GM12878 (cell line): ENCODE data around the gene NCKAP5L. TPM values are rescaled to one million over a fixed set of nuclear protein-coding genes. Genes with fewer than 3 reads are reported as not detected.

Experiments used
- ATAC-seq: fragments of 200-7000 bp; cut with Tn5 transposase; 3 replicates; pipeline ENCODE4 v1.9.1; 2020; ENCODE audit warnings: mild to moderate bottlenecking, moderate library complexity
- BruUV-seq: library from RNA; stranded (reverse); fragments of 400-500 nt; replicated peaks from 2 replicates; lab custom pipeline; 2021; lab: Mats Ljungman, UMichigan
- CTCF ChIA-PET: fragments of 300-600 bp; sonication (Branson Sonifier 250); formaldehyde crosslinking; extraction: SDS; loops from one replicate; lab custom pipeline; 2021; ENCODE audit warnings: inconsistent platforms; lab: Yijun Ruan, JAX
- POLR2A ChIA-PET: fragments of 350-600 bp; formaldehyde crosslinking; extraction: SDS; loops from one replicate; lab custom pipeline; 2021; ENCODE audit warnings: inconsistent platforms; lab: Charles Lee
- RAD21 ChIA-PET: fragments of 300-600 bp; sonication (Branson Sonifier 250); formaldehyde crosslinking; loops from one replicate; lab custom pipeline; 2023; ENCODE audit warnings: antibody characterized with exemption; ENCODE audit not compliant: unreplicated experiment; lab: Charles Lee
- SMC1A ChIA-PET: fragments of 300-600 bp; sonication (Branson Sonifier 250); formaldehyde crosslinking; loops from one replicate; lab custom pipeline; 2023; ENCODE audit not compliant: unreplicated experiment, uncharacterized antibody; lab: Charles Lee
- DNase-seq: peaks from one replicate; pipeline ENCODE4 v3.0.0-alpha.2; 2011; ENCODE audit warnings: low read depth, low spot score
- FAIRE-seq: peaks from 3 replicates; lab custom pipeline; 2011; peaks lifted over from hg19 to GRCh38; lab: Jason Lieb, UNC
- H2AFZ ChIP-seq: 2 replicates; pipeline ENCODE4 v1.6.0; 2011; ENCODE audit warnings: low read depth, low read length, control low read depth; ENCODE audit not compliant: control insufficient read depth
- H3K27ac ChIP-seq: 2 replicates; pipeline ENCODE4 v1.5.1; 2011; ENCODE audit warnings: control low read depth; ENCODE audit not compliant: control insufficient read depth, insufficient read depth
- H3K27me3 ChIP-seq, 2 experiments: replicated peaks in 1 of 2; 2 replicates each; pipeline versions ENCODE4 v1.6.0 to v1.6.1; 2011; ENCODE audit warnings: low read length in 1 of 2; ENCODE audit not compliant: control insufficient read depth in 2 of 2, insufficient read depth in 2 of 2
- H3K36me3 ChIP-seq, 2 experiments: 2 replicates each; pipeline ENCODE4 v1.5.1; 2011; ENCODE audit warnings: low read length in 1 of 2; ENCODE audit not compliant: control insufficient read depth in 2 of 2, insufficient read depth in 2 of 2
- H3K4me1 ChIP-seq: 2 replicates; pipeline ENCODE4 v1.6.1; 2011; ENCODE audit warnings: mild to moderate bottlenecking, low read length, moderate library complexity, mixed read lengths; ENCODE audit not compliant: control insufficient read depth, insufficient read depth
- H3K4me2 ChIP-seq: 2 replicates; pipeline ENCODE4 v1.6.0; 2011; ENCODE audit warnings: control low read depth; ENCODE audit not compliant: control insufficient read depth, insufficient read depth
- H3K4me3 ChIP-seq: fragments of 200-600 bp; sonication (generic); 2 replicates; pipeline ENCODE4 v1.5.1; 2016
- H3K79me2 ChIP-seq: 2 replicates; pipeline ENCODE4 v1.6.0; 2011; ENCODE audit warnings: low read length; ENCODE audit not compliant: control insufficient read depth, insufficient read depth
- H3K9ac ChIP-seq: 2 replicates; pipeline ENCODE4 v1.8.0; 2011; ENCODE audit warnings: low read length, control low read depth, mixed read lengths; ENCODE audit not compliant: control insufficient read depth, insufficient read depth
- H3K9me3 ChIP-seq: replicated peaks from 3 replicates; pipeline ENCODE4 v1.5.1; 2011; ENCODE audit warnings: mild to moderate bottlenecking, low read length; ENCODE audit not compliant: control insufficient read depth, insufficient read depth
- H4K20me1 ChIP-seq: 2 replicates; pipeline ENCODE4 v1.6.0; 2011; ENCODE audit not compliant: control insufficient read depth, insufficient read depth
- BACH1 ChIP-seq: fragments of 450-650 bp; IDR thresholded peaks from 2 replicates; pipeline ENCODE4 v1.6.1; 2017; ENCODE audit warnings: mild to moderate bottlenecking, borderline replicate concordance
- CBX3 ChIP-seq: fragments of 200-600 bp; sonication (generic); IDR thresholded peaks from 2 replicates; pipeline ENCODE4 v1.6.1; 2016; ENCODE audit warnings: low read depth, borderline replicate concordance
- EED ChIP-seq: sonication (generic); IDR thresholded peaks from 2 replicates; pipeline ENCODE4 v1.6.1; 2016; ENCODE audit warnings: antibody characterized with exemption, low read depth
- GATAD2B ChIP-seq: fragments of 450-650 bp; conservative IDR thresholded peaks from 2 replicates; pipeline ENCODE4 v1.6.1; 2017; ENCODE audit warnings: low read depth, mild to moderate bottlenecking, moderate library complexity
- JUND ChIP-seq: IDR thresholded peaks from 2 replicates; pipeline ENCODE4 v1.6.1; 2012; ENCODE audit warnings: low read depth, mild to moderate bottlenecking, low read length, improper control_type of control experiment, moderate library complexity
- KLF5 ChIP-seq: fragments of 450-650 bp; IDR thresholded peaks from 2 replicates; pipeline ENCODE4 v1.6.1; 2014; ENCODE audit warnings: mild to moderate bottlenecking; ENCODE audit not compliant: partially characterized antibody
- NFXL1 ChIP-seq: fragments of 450-650 bp; IDR thresholded peaks from 2 replicates; pipeline ENCODE4 v1.6.1; 2017; ENCODE audit warnings: antibody characterized with exemption, mild to moderate bottlenecking, borderline replicate concordance
- PML ChIP-seq: IDR thresholded peaks from 2 replicates; pipeline ENCODE4 v1.6.1; 2012; ENCODE audit warnings: low read length, inconsistent platforms
- POLR2A ChIP-seq: IDR thresholded peaks from 2 replicates; pipeline ENCODE4 v1.6.1; 2011; ENCODE audit warnings: low read depth, mild to moderate bottlenecking, low read length
- POLR2AphosphoS5 ChIP-seq: IDR thresholded peaks from 2 replicates; pipeline ENCODE4 v1.6.1; 2011; ENCODE audit warnings: mild to moderate bottlenecking, low read length, inconsistent platforms
- SMAD1 ChIP-seq: fragments of 450-650 bp; IDR thresholded peaks from 2 replicates; pipeline ENCODE4 v1.6.1; 2018; ENCODE audit warnings: mild to moderate bottlenecking, low read depth; ENCODE audit not compliant: partially characterized antibody
- SUZ12 ChIP-seq: fragments of 200-600 bp; sonication (generic); IDR thresholded peaks from one replicate; pipeline ENCODE4 v1.6.1; 2018; ENCODE audit warnings: antibody characterized with exemption, mild to moderate bottlenecking; ENCODE audit not compliant: unreplicated experiment
- TCF12 ChIP-seq: IDR thresholded peaks from 2 replicates; pipeline ENCODE4 v1.6.1; 2011; ENCODE audit warnings: low read depth, mild to moderate bottlenecking, low read length
- YBX1 ChIP-seq: fragments of 450-650 bp; IDR thresholded peaks from 2 replicates; pipeline ENCODE4 v1.6.1; 2016; ENCODE audit warnings: antibody characterized with exemption
- WGBS: methylation state at CpG from one replicate; pipeline ENCODE4 v1.1.6; 2016; ENCODE audit warnings: low lambda C conversion rate; ENCODE audit not compliant: insufficient replicate concordance, insufficient coverage; ENCODE audit errors: missing lambda C conversion rate; 5-methylcytosine and 5-hydroxymethylcytosine counted together
- in situ Hi-C: fragments of 300-500 bp; cut with MboI; formaldehyde crosslinking; loops from 9 replicates; pipeline ENCODE4 v1.14.3; 2018; ENCODE audit warnings: mixed read lengths
- intact Hi-C: fragments of 100-400 bp; cut with micrococcal nuclease; formaldehyde crosslinking; loops from one replicate; pipeline ENCODE4 v1.14.2; 2022; ENCODE audit not compliant: unreplicated experiment
- polyA plus RNA-seq, 11 experiments: library from polyadenylated mRNA; depleted of rRNA in 4 of 11; unstranded in 6 of 11; stranded (reverse) in 5 of 11; fragments of >200 nt; fragmentation: Nextera tagmentation in 4 of 11; fragmentation: Illumina TruSeq in 1 of 11; extraction: Ambion mirVana in 4 of 11; extraction: Trizol in 1 of 11; gene quantifications; 1 replicate in 1 of 11; 2 replicates in 10 of 11; pipeline versions ENCODE4 v1.2.1 to v1.2.3, GENCODE V29; 2011 to 2016; ENCODE audit warnings: inconsistent platforms in 2 of 11, missing spikeins in 2 of 11, low read depth in 1 of 11
- total RNA-seq, 4 experiments: library from RNA; depleted of rRNA in 3 of 4; stranded (reverse); fragments of >200 nt in 3 of 4; fragmentation: Illumina TruSeq in 1 of 4; extraction: Trizol in 1 of 4; gene quantifications; 2 replicates each; pipeline versions ENCODE4 v1.2.1 to v1.2.3, GENCODE V29; 2013 to 2021
- TF ChIP-seq, protein P1 (sequence below), 3 experiments: IDR thresholded peaks in 2 of 3; conservative IDR thresholded peaks in 1 of 3; 2 replicates each; pipeline ENCODE4 v1.5.1; 2011; ENCODE audit warnings: low read depth in 3 of 3, low read length in 3 of 3, mild to moderate bottlenecking in 3 of 3, control low read depth in 2 of 3, moderate library complexity in 2 of 3, inconsistent platforms in 1 of 3, mixed read lengths in 1 of 3; ENCODE audit not compliant: control insufficient read depth in 2 of 3, insufficient read depth in 1 of 3; ENCODE audit errors: extremely low read depth in 1 of 3
- TF ChIP-seq, protein P2 (sequence below): fragments of 450-650 bp; IDR thresholded peaks from 2 replicates; pipeline ENCODE4 v1.6.1; 2018; ENCODE audit warnings: mild to moderate bottlenecking, low read depth, moderate library complexity; ENCODE audit not compliant: partially characterized antibody
- TF ChIP-seq, protein P3 (sequence below): fragments of 450-650 bp; IDR thresholded peaks from 2 replicates; pipeline ENCODE4 v1.6.1; 2016; ENCODE audit warnings: mild to moderate bottlenecking

NCKAP5L gene
- total and polyA plus RNA-seq, 10 of the 15 experiments (the other 5 are each of a cell fraction or from before 2014, with no cell fraction given) = 0.03 to 15.8 (median 4.4) TPM

DNA sequence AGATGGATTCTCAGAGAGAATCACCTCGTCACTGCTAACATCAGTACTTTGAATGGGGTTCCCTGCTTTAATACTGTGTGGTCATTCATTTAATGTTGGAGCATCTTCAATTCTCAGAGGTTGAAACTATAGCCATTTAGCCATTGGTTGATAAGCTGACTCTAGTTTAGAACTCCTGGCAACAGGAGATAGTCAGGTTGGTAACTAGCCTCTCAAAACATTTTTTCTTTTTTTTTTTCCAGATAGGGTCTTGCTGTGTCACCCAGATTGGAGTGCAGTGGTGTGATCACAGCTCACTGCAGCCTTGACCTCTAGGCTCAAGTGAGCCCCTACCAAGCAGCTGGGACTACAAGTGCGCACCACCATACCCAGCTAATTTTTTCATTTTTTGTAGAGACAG is 3.5 kb upstream of the NCKAP5L start:
- FAIRE-seq (no peak), DNase-seq (no peak), ATAC-seq (no peak)
- no peaks in the 10 kb centered on the region for H3K9me3 ChIP-seq
- RAD21 ChIA-PET = no interaction called here
- no peak overlapping the region for H3K27ac ChIP-seq
- H3K4me2 ChIP-seq = no peak overlapping the region
- CTCF ChIA-PET = interaction anchor here (0.8 to 7.7 kb wide), 7 partner anchors 8 to 194 kb away, joined by 3 to 61 read pairs (median 4); partner anchors contain the start of genes BCDIN3D and TMBIM6
- H3K36me3 ChIP-seq = no peaks in the 10 kb centered on the region
- POLR2A ChIA-PET = interaction anchor here (1.3 kb wide), 1 partner anchor 11 kb away, joined by 5 read pairs; no protein-coding TSS in a partner anchor
- H3K79me2 ChIP-seq = peaks cover 10% of the 10 kb centered on the region
- no peaks in the 10 kb centered on the region for H3K27me3 ChIP-seq
- no peak overlapping the region for H3K9ac ChIP-seq
- in situ Hi-C loops = loop anchor here (10.0 kb wide), 1 partner anchor 187 kb away; no protein-coding TSS in a partner anchor
- H2AFZ ChIP-seq = no peak overlapping the region
- peaks cover 12% of the 10 kb centered on the region; the same call in 1 of the 2 replicates for H3K4me1 ChIP-seq
- no peak overlapping the region for H3K4me3 ChIP-seq
- BruUV-seq = no TSS peak
- 0 out of 2 replicates have a peak, but pooled peaks cover 1% of the 10 kb centered on the region for H4K20me1 ChIP-seq
- TF ChIP-seq, protein P1, sequence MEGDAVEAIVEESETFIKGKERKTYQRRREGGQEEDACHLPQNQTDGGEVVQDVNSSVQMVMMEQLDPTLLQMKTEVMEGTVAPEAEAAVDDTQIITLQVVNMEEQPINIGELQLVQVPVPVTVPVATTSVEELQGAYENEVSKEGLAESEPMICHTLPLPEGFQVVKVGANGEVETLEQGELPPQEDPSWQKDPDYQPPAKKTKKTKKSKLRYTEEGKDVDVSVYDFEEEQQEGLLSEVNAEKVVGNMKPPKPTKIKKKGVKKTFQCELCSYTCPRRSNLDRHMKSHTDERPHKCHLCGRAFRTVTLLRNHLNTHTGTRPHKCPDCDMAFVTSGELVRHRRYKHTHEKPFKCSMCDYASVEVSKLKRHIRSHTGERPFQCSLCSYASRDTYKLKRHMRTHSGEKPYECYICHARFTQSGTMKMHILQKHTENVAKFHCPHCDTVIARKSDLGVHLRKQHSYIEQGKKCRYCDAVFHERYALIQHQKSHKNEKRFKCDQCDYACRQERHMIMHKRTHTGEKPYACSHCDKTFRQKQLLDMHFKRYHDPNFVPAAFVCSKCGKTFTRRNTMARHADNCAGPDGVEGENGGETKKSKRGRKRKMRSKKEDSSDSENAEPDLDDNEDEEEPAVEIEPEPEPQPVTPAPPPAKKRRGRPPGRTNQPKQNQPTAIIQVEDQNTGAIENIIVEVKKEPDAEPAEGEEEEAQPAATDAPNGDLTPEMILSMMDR (IDR thresholded peaks at IDR 0.05 in 2 of 3, conservative IDR thresholded peaks at IDR 0.05 in 1 of 3; ENCODE audit: control insufficient read depth in 2 of 3, extremely low read depth in 1 of 3, insufficient read depth in 1 of 3, low read depth in 3 of 3, low read length in 3 of 3) = no peak
- TF ChIP-seq SUZ12 (no peak), SMAD1 (no peak), GATAD2B (no peak), EED (no peak), JUND (no peak), POLR2A (no peak), KLF5 (no peak), CBX3 (no peak), NFXL1 (no peak), POLR2AphosphoS5 (no peak), TCF12 (no peak), YBX1 (no peak), PML (no peak), BACH1 (no peak)
- TF ChIP-seq, protein P2, sequence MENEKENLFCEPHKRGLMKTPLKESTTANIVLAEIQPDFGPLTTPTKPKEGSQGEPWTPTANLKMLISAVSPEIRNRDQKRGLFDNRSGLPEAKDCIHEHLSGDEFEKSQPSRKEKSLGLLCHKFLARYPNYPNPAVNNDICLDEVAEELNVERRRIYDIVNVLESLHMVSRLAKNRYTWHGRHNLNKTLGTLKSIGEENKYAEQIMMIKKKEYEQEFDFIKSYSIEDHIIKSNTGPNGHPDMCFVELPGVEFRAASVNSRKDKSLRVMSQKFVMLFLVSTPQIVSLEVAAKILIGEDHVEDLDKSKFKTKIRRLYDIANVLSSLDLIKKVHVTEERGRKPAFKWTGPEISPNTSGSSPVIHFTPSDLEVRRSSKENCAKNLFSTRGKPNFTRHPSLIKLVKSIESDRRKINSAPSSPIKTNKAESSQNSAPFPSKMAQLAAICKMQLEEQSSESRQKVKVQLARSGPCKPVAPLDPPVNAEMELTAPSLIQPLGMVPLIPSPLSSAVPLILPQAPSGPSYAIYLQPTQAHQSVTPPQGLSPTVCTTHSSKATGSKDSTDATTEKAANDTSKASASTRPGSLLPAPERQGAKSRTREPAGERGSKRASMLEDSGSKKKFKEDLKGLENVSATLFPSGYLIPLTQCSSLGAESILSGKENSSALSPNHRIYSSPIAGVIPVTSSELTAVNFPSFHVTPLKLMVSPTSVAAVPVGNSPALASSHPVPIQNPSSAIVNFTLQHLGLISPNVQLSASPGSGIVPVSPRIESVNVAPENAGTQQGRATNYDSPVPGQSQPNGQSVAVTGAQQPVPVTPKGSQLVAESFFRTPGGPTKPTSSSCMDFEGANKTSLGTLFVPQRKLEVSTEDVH = no peak
- TF ChIP-seq, protein P3, sequence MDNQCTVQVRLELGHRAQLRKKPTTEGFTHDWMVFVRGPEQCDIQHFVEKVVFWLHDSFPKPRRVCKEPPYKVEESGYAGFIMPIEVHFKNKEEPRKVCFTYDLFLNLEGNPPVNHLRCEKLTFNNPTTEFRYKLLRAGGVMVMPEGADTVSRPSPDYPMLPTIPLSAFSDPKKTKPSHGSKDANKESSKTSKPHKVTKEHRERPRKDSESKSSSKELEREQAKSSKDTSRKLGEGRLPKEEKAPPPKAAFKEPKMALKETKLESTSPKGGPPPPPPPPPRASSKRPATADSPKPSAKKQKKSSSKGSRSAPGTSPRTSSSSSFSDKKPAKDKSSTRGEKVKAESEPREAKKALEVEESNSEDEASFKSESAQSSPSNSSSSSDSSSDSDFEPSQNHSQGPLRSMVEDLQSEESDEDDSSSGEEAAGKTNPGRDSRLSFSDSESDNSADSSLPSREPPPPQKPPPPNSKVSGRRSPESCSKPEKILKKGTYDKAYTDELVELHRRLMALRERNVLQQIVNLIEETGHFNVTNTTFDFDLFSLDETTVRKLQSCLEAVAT = no peak
- SMC1A ChIA-PET = no interaction called here
- 75% methylated on average over 2 of the region's 2 CpGs for WGBS
- intact Hi-C loops = loop anchor here (10.0 kb wide), 1 partner anchor 197 kb away; no protein-coding TSS in a partner anchor
